Esophagus squamous epithelium (tissue), 5 donors: ENCODE data around the gene PLEKHA4. TPM values are rescaled to one million over a fixed set of nuclear protein-coding genes. Genes with fewer than 3 reads are reported as not detected.

Experiments
- DNase-seq: peaks from one replicate; lab custom pipeline; 2025; lab: John Stamatoyannopoulos, UW
- H3K27ac ChIP-seq, 4 donors: fragments of 200-600 bp; sonication (generic); one replicate each; pipeline ENCODE4 v1.5.1; 2016 to 2019; ENCODE audit warnings: mild to moderate bottlenecking in 1 of 4
- H3K27me3 ChIP-seq, 4 donors: fragments of 200-600 bp; sonication (generic); 1 replicate in 3 of 4; 2 replicates in 1 of 4; pipeline versions ENCODE4 v1.5.1 to v1.6.0; 2017 to 2021; ENCODE audit warnings: antibody characterized with exemption in 1 of 4
- H3K36me3 ChIP-seq, 3 donors: fragments of 200-600 bp; sonication (generic); one replicate each; pipeline ENCODE4 v1.5.1; 2016 to 2019
- H3K4me1 ChIP-seq, 3 donors: fragments of 200-600 bp; sonication (generic); one replicate each; pipeline ENCODE4 v1.5.1; 2017 to 2019
- H3K4me3 ChIP-seq, 4 donors: fragments of 200-600 bp; sonication (generic); 1 replicate in 3 of 4; 2 replicates in 1 of 4; pipeline ENCODE4 v1.5.1; 2016 to 2019; ENCODE audit warnings: mild to moderate bottlenecking in 2 of 4, moderate library complexity in 1 of 4
- H3K9me3 ChIP-seq, 3 donors: fragments of 200-600 bp; sonication (generic); one replicate each; pipeline ENCODE4 v1.5.1; 2016 to 2019
- CTCF ChIP-seq, 6 experiments: fragments of 450-650 bp in 4 of 6; fragments of 200-600 bp in 2 of 6; sonication (generic) in 2 of 6; IDR thresholded peaks; one replicate each; pipeline ENCODE4 v1.5.1; 2016 to 2019; ENCODE audit warnings: antibody characterized with exemption in 6 of 6, mild to moderate bottlenecking in 4 of 6, moderate library complexity in 4 of 6
- POLR2A ChIP-seq, 4 donors: fragments of 450-650 bp; IDR thresholded peaks; one replicate each; pipeline ENCODE4 v1.6.1; 2017; ENCODE audit warnings: antibody characterized with exemption in 4 of 4, mild to moderate bottlenecking in 4 of 4, moderate library complexity in 3 of 4
- WGBS, 2 donors: methylation state at CpG; one replicate each; pipeline ENCODE4 v1.1.5; 2018; 5-methylcytosine and 5-hydroxymethylcytosine counted together
- intact Hi-C: fragments of 100-400 bp; cut with DNase I; formaldehyde crosslinking; loops from one replicate; pipeline ENCODE4 v1.15.0; 2022
- total RNA-seq, 4 donors: library from RNA; depleted of rRNA; stranded (reverse); fragments of >200 nt; gene quantifications; one replicate each; pipeline ENCODE4 v1.1.0, GENCODE V29; 2016
- donor health status: DM: yes; HTN: yes; CAD: no.

The PLEKHA4 gene
- total RNA-seq, 4 donors from 2014 or later: 2.8 to 9.0 (median 5.6) TPM

GRCh38 chr19:48806518-48806817 lies 61.9 kb downstream of the PLEKHA4 start:
- Histone ChIP-seq H3K4me1 (peaks cover 6 to 39% (median 10%) of the 10 kb centered on the region in 3 donors), H3K27me3 (no peaks in the 10 kb centered on the region), H3K36me3 (peaks cover 0 to 19% (median 0%) of the 10 kb centered on the region in 3 donors), H3K27ac (no peak overlapping the region), H3K9me3 (no peaks in the 10 kb centered on the region), H3K4me3 (no peak overlapping the region)
- no peak for DNase-seq
- intact Hi-C loops: no loop called here
- WGBS, 2 donors: 89 to 100% methylated on average over 1 to 5 of the region's 5 CpGs
- TF ChIP-seq POLR2A (IDR thresholded peaks at IDR 0.05): no peak
- no peak for TF ChIP-seq CTCF (IDR thresholded peaks at IDR 0.05)

- no peaks in the 10 kb centered on the region for H3K9me3 ChIP-seq
- no peak overlapping the region for H3K4me3 ChIP-seq
- no peak overlapping the region for H3K27ac ChIP-seq
- DNase-seq: no peak
- peaks cover 0 to 19% (median 0%) of the 10 kb centered on the region in 3 donors for H3K36me3 ChIP-seq
- H3K4me1 ChIP-seq: peaks cover 4 to 30% (median 5%) of the 10 kb centered on the region in 3 donors
- intact Hi-C loops: no loop called here
- no peak for TF ChIP-seq CTCF (IDR thresholded peaks at IDR 0.05)
- TF ChIP-seq POLR2A (IDR thresholded peaks at IDR 0.05): no peak
- WGBS, 2 donors: 69 to 79% methylated on average over 4 to 5 of the region's 15 CpGs
- H3K27me3 ChIP-seq: no peaks in the 10 kb centered on the region
These were observed 63.0 kb downstream of the PLEKHA4 start for GRCh38 chr19:48805452-48805851.

- Histone ChIP-seq H3K36me3 (peaks cover 0 to 25% (median 2%) of the 10 kb centered on the region in 3 donors), H3K27me3 (no peaks in the 10 kb centered on the region), H3K9me3 (no peaks in the 10 kb centered on the region), H3K27ac (no peak overlapping the region), H3K4me3 (no peak overlapping the region), H3K4me1 (peaks cover 0 to 23% (median 0%) of the 10 kb centered on the region in 3 donors)
- no peak for DNase-seq
- TF ChIP-seq POLR2A (IDR thresholded peaks at IDR 0.05) (no peak), CTCF (IDR thresholded peaks at IDR 0.05) (no peak)
- WGBS, 2 donors: 78 to 85% methylated on average over 4 to 8 of the region's 8 CpGs
- intact Hi-C loops: no loop called here
These were observed 63.9 kb downstream of the PLEKHA4 start for GRCh38 chr19:48804496-48804895.

GRCh38 chr19:48802623-48803022 lies 65.8 kb downstream of the PLEKHA4 start:
- no peak for TF ChIP-seq CTCF (IDR thresholded peaks at IDR 0.05)
- TF ChIP-seq POLR2A (IDR thresholded peaks at IDR 0.05): no peak
- DNase-seq: no peak
- H3K4me3 ChIP-seq: no peak overlapping the region
- 80% methylated on average over 1 to 2 of the region's 2 CpGs for WGBS, 2 donors
- H3K27me3 ChIP-seq: no peaks in the 10 kb centered on the region
- intact Hi-C loops: no loop called here
- H3K9me3 ChIP-seq: no peaks in the 10 kb centered on the region
- H3K36me3 ChIP-seq: peaks cover 0 to 29% (median 7%) of the 10 kb centered on the region in 3 donors
- H3K27ac ChIP-seq: no peak overlapping the region
- peaks cover 0 to 18% (median 0%) of the 10 kb centered on the region in 3 donors for H3K4me1 ChIP-seq

GRCh38 chr19:48799358-48800300 lies 68.8 kb downstream of the PLEKHA4 start:
- Histone ChIP-seq H3K9me3 (no peaks in the 10 kb centered on the region), H3K36me3 (peaks cover 0 to 28% (median 7%) of the 10 kb centered on the region in 3 donors), H3K4me3 (no peak overlapping the region), H3K4me1 (peaks cover 5 to 33% (median 10%) of the 10 kb centered on the region in 3 donors), H3K27ac (peak overlapping the region in 1 of 4 donors; percentile 36), H3K27me3 (no peaks in the 10 kb centered on the region)
- intact Hi-C loops: no loop called here
- TF ChIP-seq CTCF (IDR thresholded peaks at IDR 0.05) (no peak), POLR2A (IDR thresholded peaks at IDR 0.05) (no peak)
- DNase-seq: no peak
- WGBS, 2 donors: 76 to 89% methylated on average over 7 to 26 of the region's 44 CpGs
